Measurements from ENCODE around the gene NCEH1.

NCEH1 gene

GRCh38 chr3:172700256-172700655, 10.6 kb downstream of the NCEH1 start:
- in situ Hi-C loops (cut with MboI; ENCODE audit: low pct_unique_long_range_greater_than_20kb, low sequenced_read_pairs, unreplicated experiment): no loop called here
- no peak for DNase-seq (ENCODE audit: low spot score)
- no peak for TF ChIP-seq CTCF (IDR thresholded peaks at IDR 0.05; ENCODE audit: extremely low read depth, insufficient read depth, missing control alignments)

GRCh38 chr3:172699031-172699430, 11.8 kb downstream of the NCEH1 start:
- in situ Hi-C loops (cut with MboI; ENCODE audit: low pct_unique_long_range_greater_than_20kb, low sequenced_read_pairs, unreplicated experiment): no loop called here
- TF ChIP-seq CTCF (IDR thresholded peaks at IDR 0.05; ENCODE audit: extremely low read depth, insufficient read depth, missing control alignments): no peak

GRCh38 chr3:172698631-172699030, 12.2 kb downstream of the NCEH1 start:
- in situ Hi-C loops (cut with MboI; ENCODE audit: low pct_unique_long_range_greater_than_20kb, low sequenced_read_pairs, unreplicated experiment): no loop called here
- no peak for TF ChIP-seq CTCF (IDR thresholded peaks at IDR 0.05; ENCODE audit: extremely low read depth, insufficient read depth, missing control alignments)
- no peak for DNase-seq (ENCODE audit: low spot score)

More at GRCh38 chr3:172699031-172699430, 11.8 kb downstream of the NCEH1 start:
- no peak for DNase-seq (ENCODE audit: low spot score)

GRCh38 chr3:172697558-172697957, 13.3 kb downstream of the NCEH1 start:
- in situ Hi-C loops (cut with MboI; ENCODE audit: low pct_unique_long_range_greater_than_20kb, low sequenced_read_pairs, unreplicated experiment): no loop called here
- DNase-seq (ENCODE audit: low spot score): no peak
- no peak for TF ChIP-seq CTCF (IDR thresholded peaks at IDR 0.05; ENCODE audit: extremely low read depth, insufficient read depth, missing control alignments)

- no peak for TF ChIP-seq CTCF (IDR thresholded peaks at IDR 0.05; ENCODE audit: extremely low read depth, insufficient read depth, missing control alignments)
- DNase-seq (ENCODE audit: low spot score): no peak
- in situ Hi-C loops (cut with MboI; ENCODE audit: low pct_unique_long_range_greater_than_20kb, low sequenced_read_pairs, unreplicated experiment): no loop called here
These were observed 14.5 kb downstream of the NCEH1 start for GRCh38 chr3:172696357-172696756.

- no peak for TF ChIP-seq CTCF (IDR thresholded peaks at IDR 0.05; ENCODE audit: extremely low read depth, insufficient read depth, missing control alignments)
- DNase-seq (ENCODE audit: low spot score): no peak
These were observed 16.2 kb downstream of the NCEH1 start for GRCh38 chr3:172694573-172695246.

More at GRCh38 chr3:172694573-172695246, 16.2 kb downstream of the NCEH1 start:
- in situ Hi-C loops (cut with MboI; ENCODE audit: low pct_unique_long_range_greater_than_20kb, low sequenced_read_pairs, unreplicated experiment): no loop called here

All from GM13977 (cell line).